ENCODE measurements around the gene ELOF1.
"Not testable (repeated sequence)": the region's sequence is repeated elsewhere in the genome, so short reads cannot be mapped to it uniquely, and the experiment has no call there.

Gene ELOF1

GRCh38 chr19:11558881-11559828 is at the start of gene ELOF1:
ELOF1 (minus strand) TSS chr19:11559230; CDS start chr19:11554347, 4,883 bp downstream.
- DNase-seq (ENCODE audit: low spot score) = peak; percentile 98

- no peak for DNase-seq (ENCODE audit: low spot score)
Measured at GRCh38 chr19:11606484-11606883, 47.5 kb upstream of the ELOF1 start.

GRCh38 chr19:11599704-11600103 is 40.7 kb upstream of the ELOF1 start:
- not testable (repeated sequence) for DNase-seq (ENCODE audit: low spot score)

- no peak for DNase-seq (ENCODE audit: low spot score)
Measured at GRCh38 chr19:11598746-11599145, 39.7 kb upstream of the ELOF1 start.

GRCh38 chr19:11598103-11598483 is 39.1 kb upstream of the ELOF1 start:
- no peak for DNase-seq (ENCODE audit: low spot score)

GRCh38 chr19:11597202-11598102 is 38.4 kb upstream of the ELOF1 start, which contains the start of gene ZNF627:
ZNF627 (plus strand) TSS chr19:11597483; CDS start chr19:11597628, 145 bp downstream.
- DNase-seq (ENCODE audit: low spot score) = peak; percentile 99

GRCh38 chr19:11596156-11596555 is 37.1 kb upstream of the ELOF1 start:
- no peak for DNase-seq (ENCODE audit: low spot score)

GRCh38 chr19:11594084-11594483 is 35.1 kb upstream of the ELOF1 start:
- DNase-seq (ENCODE audit: low spot score) = no peak

GRCh38 chr19:11587975-11588631 is 29.1 kb upstream of the ELOF1 start:
- DNase-seq (ENCODE audit: low spot score) = no peak

- DNase-seq (ENCODE audit: low spot score) = peak; percentile 70
Measured at GRCh38 chr19:11587302-11587974, 28.4 kb upstream of the ELOF1 start.

GRCh38 chr19:11586331-11586730 is 27.3 kb upstream of the ELOF1 start:
- DNase-seq (ENCODE audit: low spot score) = no peak

- DNase-seq (ENCODE audit: low spot score) = no peak
Measured at GRCh38 chr19:11581740-11582139, 22.7 kb upstream of the ELOF1 start.

- DNase-seq (ENCODE audit: low spot score) = no peak
Measured at GRCh38 chr19:11580116-11580515, 21.1 kb upstream of the ELOF1 start.

GRCh38 chr19:11578258-11579142 is 19.5 kb upstream of the ELOF1 start:
- no peak for DNase-seq (ENCODE audit: low spot score)

GRCh38 chr19:11577451-11578257 is 18.6 kb upstream of the ELOF1 start, which contains the start of gene ACP5:
ACP5 (minus strand) TSS chr19:11577645; CDS start chr19:11577317, 328 bp downstream.
- DNase-seq (ENCODE audit: low spot score) = no peak

- no peak for DNase-seq (ENCODE audit: low spot score)
Measured at GRCh38 chr19:11576227-11576626, 17.2 kb upstream of the ELOF1 start.

- no peak for DNase-seq (ENCODE audit: low spot score)
Measured at GRCh38 chr19:11574689-11575088, 15.7 kb upstream of the ELOF1 start.

GRCh38 chr19:11573763-11574162 is 14.7 kb upstream of the ELOF1 start:
- DNase-seq (ENCODE audit: low spot score) = not testable (repeated sequence)

- DNase-seq (ENCODE audit: low spot score) = not testable (repeated sequence)
Measured at GRCh38 chr19:11573354-11573753, 14.3 kb upstream of the ELOF1 start.

All from LoVo (cell line).